Fibroblast of lung (primary cell): ENCODE data around the gene GCG. TPM values are rescaled to one million over a fixed set of nuclear protein-coding genes. Genes with fewer than 3 reads are reported as not detected.

ENCODE experiments used
- DNase-seq, 2 donors: peaks; one replicate each; pipeline versions ENCODE4 v3.0.0 to v3.0.0-alpha.2; 2010; ENCODE audit warnings: low read depth in 2 of 2
- H2AFZ ChIP-seq: 2 replicates; pipeline ENCODE4 v1.5.1; 2012; ENCODE audit warnings: low read length, control low read depth, inconsistent platforms
- H3K27ac ChIP-seq: 2 replicates; pipeline ENCODE4 v1.5.1; 2011; ENCODE audit warnings: low read length, control low read depth; ENCODE audit not compliant: insufficient read depth
- H3K27me3 ChIP-seq: 2 replicates; pipeline ENCODE4 v1.5.1; 2011; ENCODE audit warnings: mild to moderate bottlenecking, low read length; ENCODE audit not compliant: control insufficient read depth, insufficient read depth
- H3K36me3 ChIP-seq: 2 replicates; pipeline ENCODE4 v1.5.1; 2011; ENCODE audit warnings: low read length; ENCODE audit not compliant: control insufficient read depth, insufficient read depth
- H3K4me1 ChIP-seq: 2 replicates; pipeline ENCODE4 v1.5.1; 2011; ENCODE audit warnings: low read length; ENCODE audit not compliant: control insufficient read depth, insufficient read depth; ENCODE audit errors: extremely low read depth
- H3K4me2 ChIP-seq: 2 replicates; pipeline ENCODE4 v1.5.1; 2011; ENCODE audit warnings: low read length, control low read depth; ENCODE audit not compliant: insufficient read depth; ENCODE audit errors: extremely low read depth
- H3K4me3 ChIP-seq, 4 experiments: fragments of 200-600 bp in 1 of 4; sonication (generic) in 1 of 4; replicated peaks in 1 of 4; 2 replicates each; pipeline ENCODE4 v1.5.1; 2011 to 2016; ENCODE audit warnings: low read length in 4 of 4, low read depth in 3 of 4, mild to moderate bottlenecking in 3 of 4, control low read depth in 2 of 4, inconsistent platforms in 1 of 4, mixed read lengths in 1 of 4; ENCODE audit not compliant: insufficient read depth in 1 of 4; ENCODE audit errors: control extremely low read depth in 1 of 4
- H3K79me2 ChIP-seq: 2 replicates; pipeline ENCODE4 v1.5.1; 2012; ENCODE audit warnings: mild to moderate bottlenecking, low read length, inconsistent platforms; ENCODE audit not compliant: control insufficient read depth, insufficient read depth
- H3K9ac ChIP-seq: 2 replicates; pipeline ENCODE4 v1.5.1; 2011; ENCODE audit warnings: mild to moderate bottlenecking, low read length, control low read depth; ENCODE audit not compliant: insufficient read depth
- H3K9me3 ChIP-seq: 2 replicates; pipeline ENCODE4 v1.5.1; 2012; ENCODE audit warnings: low read depth, low read length; ENCODE audit not compliant: control insufficient read depth, insufficient read depth
- H4K20me1 ChIP-seq: 2 replicates; pipeline ENCODE4 v1.5.1; 2011; ENCODE audit warnings: low read length; ENCODE audit not compliant: control insufficient read depth, insufficient read depth; ENCODE audit errors: extremely low read depth
- EZH2 ChIP-seq: IDR thresholded peaks from 2 replicates; pipeline ENCODE4 v1.5.1; 2012; ENCODE audit warnings: low read length, control low read depth, mild to moderate bottlenecking; ENCODE audit errors: missing control alignments
- polyA plus RNA-seq, 2 donors: library from polyadenylated mRNA; depleted of rRNA in 1 of 2; stranded (reverse) in 1 of 2; unstranded in 1 of 2; fragments of >200 nt; gene quantifications; 2 replicates each; pipeline ENCODE4 v1.2.1, GENCODE V29; 2011 to 2012; ENCODE audit warnings: missing spikeins in 1 of 2
- total RNA-seq: library from RNA; depleted of rRNA; stranded (reverse); fragments of >200 nt; gene quantifications from 2 replicates; pipeline ENCODE4 v1.2.1, GENCODE V29; 2014
- TF ChIP-seq, protein P1 (sequence below), 2 donors: IDR thresholded peaks in 1 of 2; conservative IDR thresholded peaks in 1 of 2; 1 replicate in 1 of 2; 2 replicates in 1 of 2; pipeline ENCODE4 v1.5.1; 2011 to 2012; ENCODE audit warnings: low read length in 2 of 2, control low read depth in 1 of 2, inconsistent platforms in 1 of 2, low read depth in 1 of 2, mild to moderate bottlenecking in 1 of 2

GCG gene
- total and polyA plus RNA-seq, 2 donors (not counting 1 experiment from before 2014, with no cell fraction given), result not detected

DNA sequence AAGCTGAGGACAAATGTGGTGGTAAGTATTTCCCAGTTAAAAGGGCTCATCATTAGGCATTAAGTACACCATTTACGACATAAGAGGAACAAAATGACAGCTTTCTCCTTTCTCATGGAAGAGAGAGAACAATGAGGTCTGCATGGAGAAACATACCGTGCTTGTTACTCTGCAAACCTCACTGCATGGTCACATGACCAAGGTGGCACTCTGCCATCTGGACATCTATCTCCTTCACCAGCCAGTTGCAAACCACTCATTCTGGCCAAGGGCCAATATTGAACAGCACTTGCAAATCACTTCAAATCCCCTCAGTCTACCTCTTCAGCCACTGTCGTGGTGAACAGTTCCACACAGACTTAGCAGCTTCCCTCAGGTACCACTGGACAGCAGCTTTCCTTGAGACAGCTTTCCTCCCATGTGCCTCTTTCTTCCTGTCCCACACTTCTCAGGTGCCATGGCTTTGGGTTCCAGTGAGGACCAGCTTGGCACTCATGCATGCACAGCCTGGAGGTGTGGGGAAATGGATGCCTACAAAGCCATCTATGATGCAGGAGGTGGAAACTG lies 48.5 kb downstream of the GCG start:
- no peaks in the 10 kb centered on the region for H3K9me3 ChIP-seq
- no peaks in the 10 kb centered on the region for H3K79me2 ChIP-seq
- no peaks in the 10 kb centered on the region for H3K27me3 ChIP-seq
- H3K4me2 ChIP-seq, result no peak overlapping the region
- H3K4me3 ChIP-seq, result no peak overlapping the region
- no peak overlapping the region for H3K9ac ChIP-seq
- DNase-seq, result peak in 1 of 2 donors; percentile 47
- H3K4me1 ChIP-seq, result peaks cover 2% of the 10 kb centered on the region
- TF ChIP-seq, protein P1, sequence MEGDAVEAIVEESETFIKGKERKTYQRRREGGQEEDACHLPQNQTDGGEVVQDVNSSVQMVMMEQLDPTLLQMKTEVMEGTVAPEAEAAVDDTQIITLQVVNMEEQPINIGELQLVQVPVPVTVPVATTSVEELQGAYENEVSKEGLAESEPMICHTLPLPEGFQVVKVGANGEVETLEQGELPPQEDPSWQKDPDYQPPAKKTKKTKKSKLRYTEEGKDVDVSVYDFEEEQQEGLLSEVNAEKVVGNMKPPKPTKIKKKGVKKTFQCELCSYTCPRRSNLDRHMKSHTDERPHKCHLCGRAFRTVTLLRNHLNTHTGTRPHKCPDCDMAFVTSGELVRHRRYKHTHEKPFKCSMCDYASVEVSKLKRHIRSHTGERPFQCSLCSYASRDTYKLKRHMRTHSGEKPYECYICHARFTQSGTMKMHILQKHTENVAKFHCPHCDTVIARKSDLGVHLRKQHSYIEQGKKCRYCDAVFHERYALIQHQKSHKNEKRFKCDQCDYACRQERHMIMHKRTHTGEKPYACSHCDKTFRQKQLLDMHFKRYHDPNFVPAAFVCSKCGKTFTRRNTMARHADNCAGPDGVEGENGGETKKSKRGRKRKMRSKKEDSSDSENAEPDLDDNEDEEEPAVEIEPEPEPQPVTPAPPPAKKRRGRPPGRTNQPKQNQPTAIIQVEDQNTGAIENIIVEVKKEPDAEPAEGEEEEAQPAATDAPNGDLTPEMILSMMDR (conservative IDR thresholded peaks at IDR 0.05 in 1 of 2, IDR thresholded peaks at IDR 0.05 in 1 of 2; ENCODE audit: low read depth in 1 of 2, low read length in 2 of 2), result no peak
- no peaks in the 10 kb centered on the region for H3K36me3 ChIP-seq
- H4K20me1 ChIP-seq, result no peaks in the 10 kb centered on the region
- H3K27ac ChIP-seq, result no peak overlapping the region
- H2AFZ ChIP-seq, result no peak overlapping the region

DNA sequence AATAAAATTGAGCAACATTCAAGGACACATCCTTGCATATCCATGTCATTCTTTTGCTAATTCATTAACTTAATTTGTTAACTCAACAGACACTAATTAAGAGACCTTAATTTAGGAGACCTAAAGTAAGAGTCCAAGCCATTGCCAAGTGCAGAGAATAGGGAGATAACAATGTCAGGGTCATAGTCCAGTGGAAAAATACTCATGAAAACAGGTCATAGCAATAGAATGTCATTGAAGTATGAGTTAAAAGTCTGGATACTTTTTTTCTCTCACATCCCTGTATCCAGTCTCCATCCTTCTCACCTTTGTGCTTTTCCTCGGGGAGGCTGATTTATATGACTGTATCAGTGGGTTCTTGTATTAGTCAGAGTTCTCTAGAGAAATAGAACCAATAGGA lies 51.5 kb downstream of the GCG start:
- Histone ChIP-seq H3K4me2 (no peak overlapping the region), H3K27me3 (no peaks in the 10 kb centered on the region), H3K27ac (no peak overlapping the region), H3K9ac (no peak overlapping the region), H3K4me1 (peaks cover 2% of the 10 kb centered on the region), H3K79me2 (no peaks in the 10 kb centered on the region), H3K36me3 (no peaks in the 10 kb centered on the region), H4K20me1 (no peaks in the 10 kb centered on the region), H2AFZ (no peak overlapping the region), H3K4me3 (no peak overlapping the region), H3K9me3 (no peaks in the 10 kb centered on the region)
- TF ChIP-seq EZH2, result no peak
- TF ChIP-seq, protein P1 (conservative IDR thresholded peaks at IDR 0.05 in 1 of 2, IDR thresholded peaks at IDR 0.05 in 1 of 2; ENCODE audit: low read depth in 1 of 2, low read length in 2 of 2), result no peak
- no peak for DNase-seq

- TF ChIP-seq EZH2, result no peak
- TF ChIP-seq, protein P1 (conservative IDR thresholded peaks at IDR 0.05 in 1 of 2, IDR thresholded peaks at IDR 0.05 in 1 of 2; ENCODE audit: low read depth in 1 of 2, low read length in 2 of 2), result no peak
- H3K27ac ChIP-seq, result no peak overlapping the region
- H3K27me3 ChIP-seq, result no peaks in the 10 kb centered on the region
- no peak overlapping the region for H3K4me2 ChIP-seq
- no peak overlapping the region for H2AFZ ChIP-seq
- no peak overlapping the region for H3K4me3 ChIP-seq
- no peaks in the 10 kb centered on the region for H3K79me2 ChIP-seq
- peaks cover 2% of the 10 kb centered on the region for H3K4me1 ChIP-seq
- H3K9ac ChIP-seq, result no peak overlapping the region
- no peak for DNase-seq
- no peaks in the 10 kb centered on the region for H3K36me3 ChIP-seq
- no peaks in the 10 kb centered on the region for H4K20me1 ChIP-seq
- H3K9me3 ChIP-seq, result no peaks in the 10 kb centered on the region
These were observed 52.2 kb downstream of the GCG start for GRCh38 chr2:162099836-162100235.

Other genes starting within 250 kb of the GCG start
- gene DPP4, start 78.0 kb downstream of the GCG start, total RNA-seq, result 148 and 297 TPM in 2 replicates
- 35.6 and 58.1 TPM in 2 replicates for gene DPP4, start 78.0 kb downstream of the GCG start, polyA plus RNA-seq
- 81.9 and 96.1 TPM in 2 replicates for gene FAP, start 91.2 kb upstream of the GCG start, total RNA-seq
- gene FAP, start 91.2 kb upstream of the GCG start, polyA plus RNA-seq, result 116 and 140 TPM in 2 replicates
- 10.0 and 11.4 TPM in 2 replicates for gene IFIH1, start 166.4 kb upstream of the GCG start, total RNA-seq
- 2.9 and 4.2 TPM in 2 replicates for gene IFIH1, start 166.4 kb upstream of the GCG start, polyA plus RNA-seq
- 10.3 and 12.9 TPM in 2 replicates for gene GCA, start 191.9 kb upstream of the GCG start, total RNA-seq
- gene GCA, start 191.9 kb upstream of the GCG start, polyA plus RNA-seq, result 5.2 and 7.6 TPM in 2 replicates